DOHH2 (cell line): Measurements from ENCODE around the gene PTPN4.

Experiments used
- CTCF ChIP-seq: fragments of 200-600 bp; sonication (generic); IDR thresholded peaks from one replicate; pipeline ENCODE4 v1.5.1; 2014; ENCODE audit warnings: antibody characterized with exemption, mild to moderate bottlenecking, low read depth, low read length; ENCODE audit not compliant: poor library complexity, severe bottlenecking
- EZH2phosphoT487 ChIP-seq: fragments of 200-600 bp; sonication (generic); IDR thresholded peaks from 2 replicates; pipeline ENCODE4 v1.6.1; 2017; ENCODE audit warnings: borderline replicate concordance, mild to moderate bottlenecking, antibody characterized with exemption, low read length, moderate library complexity, mixed read lengths

- TF ChIP-seq CTCF: no peak
- no peak for TF ChIP-seq EZH2phosphoT487
Measured at GRCh38 chr2:119803101-119803500, 43.4 kb downstream of the PTPN4 start.
